Fibroblast of the conjunctiva (primary cell): ENCODE measurements around the gene CCDC116.
"Not testable (repeated sequence)": the region's sequence is repeated elsewhere in the genome, so short reads cannot be mapped to it uniquely, and the experiment has no call there.

ENCODE experiments used
- DNase-seq: peaks from one replicate; pipeline ENCODE4 v3.0.0-alpha.2; 2010; ENCODE audit warnings: low read depth

The CCDC116 gene

GRCh38 chr22:21632931-21633330, 371 bp downstream of the CCDC116 start:
- DNase-seq, result no peak

- DNase-seq, result no peak
Observed at GRCh38 chr22:21633481-21633880, 921 bp downstream of the CCDC116 start.

GRCh38 chr22:21634081-21634480, 1.5 kb downstream of the CCDC116 start:
- no peak for DNase-seq

GRCh38 chr22:21634844-21635243, 2.3 kb downstream of the CCDC116 start:
- DNase-seq, result no peak

- no peak for DNase-seq
Observed at GRCh38 chr22:21635771-21636510, 3.4 kb downstream of the CCDC116 start.

GRCh38 chr22:21636629-21637218, 4.2 kb downstream of the CCDC116 start:
- DNase-seq, result no peak

- not testable (repeated sequence) for DNase-seq
Observed at GRCh38 chr22:21637450-21637849, 4.9 kb downstream of the CCDC116 start.

- no peak for DNase-seq
Observed at GRCh38 chr22:21639359-21639758, 6.8 kb downstream of the CCDC116 start.

- DNase-seq, result no peak
Observed at GRCh38 chr22:21640810-21641209, 8.2 kb downstream of the CCDC116 start.

GRCh38 chr22:21641417-21641788, 8.8 kb downstream of the CCDC116 start:
- DNase-seq, result no peak

GRCh38 chr22:21641789-21642583, 9.4 kb downstream of the CCDC116 start, which contains the start of gene SDF2L1:
Gene SDF2L1 (plus strand): TSS chr22:21642302. CDS start chr22:21642337, 35 bp downstream.
- peak; percentile 98 for DNase-seq

- DNase-seq, result no peak
Observed at GRCh38 chr22:21642584-21643448, 10.3 kb downstream of the CCDC116 start.

- DNase-seq, result no peak
Observed at GRCh38 chr22:21643533-21644357, 11.2 kb downstream of the CCDC116 start.

GRCh38 chr22:21645513-21645912, 13.0 kb downstream of the CCDC116 start:
- not testable (repeated sequence) for DNase-seq

GRCh38 chr22:21646608-21647590, 14.3 kb downstream of the CCDC116 start:
- DNase-seq, result peak; percentile 76

GRCh38 chr22:21650280-21650679, 17.7 kb downstream of the CCDC116 start:
- no peak for DNase-seq

GRCh38 chr22:21650823-21651520, 18.4 kb downstream of the CCDC116 start:
- no peak for DNase-seq

- no peak for DNase-seq
Observed at GRCh38 chr22:21651521-21652009, 19.0 kb downstream of the CCDC116 start.

GRCh38 chr22:21652010-21652546, 19.5 kb downstream of the CCDC116 start:
- peak; percentile 63 for DNase-seq
